ENCODE results near the gene CD320.

DNA sequence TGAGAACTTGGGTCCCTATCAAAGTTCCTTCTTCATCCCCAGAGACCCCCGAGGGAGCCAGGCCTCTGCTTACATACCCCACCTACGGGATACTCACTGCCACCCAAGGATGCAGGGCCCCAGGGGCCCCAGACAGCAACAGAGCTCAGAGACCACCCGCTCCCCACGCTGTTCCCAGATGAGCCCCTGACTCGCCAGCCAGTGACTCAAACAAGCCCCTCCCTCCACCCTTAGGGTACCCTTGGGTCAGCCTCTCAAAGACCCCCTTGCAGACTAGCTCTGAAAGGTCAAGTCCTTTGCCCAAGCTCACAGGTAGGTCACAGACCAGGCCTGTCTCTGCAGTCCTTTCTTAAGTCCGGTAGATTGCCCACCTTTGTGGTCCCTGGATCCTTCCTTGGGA is 45.7 kb downstream of the CD320 start:
- TF ChIP-seq POLR2AphosphoS5 (IDR thresholded peaks at IDR 0.05; ENCODE audit: borderline replicate concordance, low read depth, low read length) (no peak), EZH2 (IDR thresholded peaks at IDR 0.05) (no peak)

Data from SK-N-MC (cell line).